Activated CD4-positive, alpha-beta T cell treated with anti-CD3 and anti-CD28 coated beads, Interleukin-2, amount 50 U/mL, for 24 hours (primary cell): ENCODE measurements around the gene AK4.
"Not testable (repeated sequence)": the region's sequence is repeated elsewhere in the genome, so short reads cannot be mapped to it uniquely, and the experiment has no call there.

Experiments
- DNase-seq, 2 donors: peaks; one replicate each; pipeline ENCODE4 v3.0.0-alpha.2; 2020; ENCODE audit warnings: low read depth in 1 of 2, low spot score in 1 of 2

AK4 gene

GRCh38 chr1:65210325-65210724 is 62.3 kb downstream of the AK4 start:
- DNase-seq: no peak

DNA sequence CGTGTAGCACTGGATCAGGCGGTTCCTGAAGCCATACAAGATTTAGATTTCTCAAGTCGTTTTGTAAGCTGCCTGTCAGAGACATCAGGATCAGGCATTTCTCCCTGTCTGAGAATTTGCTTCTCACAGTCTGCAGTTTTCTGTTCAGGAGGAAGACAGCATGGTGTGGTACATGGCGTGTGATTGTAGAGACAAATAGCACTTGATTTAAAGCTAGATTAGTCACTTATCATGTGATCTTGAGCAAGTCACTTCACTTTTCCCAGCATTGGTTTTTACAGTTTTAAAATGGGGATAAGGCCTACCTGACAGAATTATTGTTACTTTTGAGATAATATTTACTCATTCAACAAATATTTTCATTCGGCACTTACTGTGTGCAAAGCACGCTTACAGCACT is 63.3 kb downstream of the AK4 start:
- no peak for DNase-seq

GRCh38 chr1:65213271-65214023 is 65.4 kb downstream of the AK4 start:
- no peak for DNase-seq

- DNase-seq: no peak
Observed at GRCh38 chr1:65214340-65215027, 66.5 kb downstream of the AK4 start.

DNA sequence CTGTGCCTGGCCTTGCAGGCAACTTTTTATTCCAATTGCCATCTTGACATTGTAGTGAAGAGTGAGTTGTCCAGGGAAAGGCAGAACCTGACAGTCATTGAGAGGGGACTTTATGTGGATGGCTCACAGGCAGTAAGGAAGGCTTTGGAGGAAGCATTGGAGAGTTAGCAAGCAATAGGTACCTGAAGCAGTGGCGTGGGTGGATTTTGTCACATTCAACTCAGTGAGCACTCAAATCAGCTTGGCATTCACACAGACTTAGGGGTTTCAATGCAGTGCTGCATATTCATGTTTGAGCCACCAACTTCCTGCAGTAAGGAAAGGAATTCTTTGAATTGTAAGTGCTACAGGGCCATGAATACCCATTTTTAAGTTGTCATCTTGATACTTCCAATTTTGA is 69.0 kb downstream of the AK4 start:
- no peak for DNase-seq

GRCh38 chr1:65221638-65222339 is 73.8 kb downstream of the AK4 start:
- no peak for DNase-seq

GRCh38 chr1:65222340-65222940 is 74.4 kb downstream of the AK4 start:
- DNase-seq: no peak

GRCh38 chr1:65224681-65225091 is 76.7 kb downstream of the AK4 start:
- DNase-seq: no peak

- no peak for DNase-seq
Observed at GRCh38 chr1:65225179-65225578, 77.2 kb downstream of the AK4 start.

DNA sequence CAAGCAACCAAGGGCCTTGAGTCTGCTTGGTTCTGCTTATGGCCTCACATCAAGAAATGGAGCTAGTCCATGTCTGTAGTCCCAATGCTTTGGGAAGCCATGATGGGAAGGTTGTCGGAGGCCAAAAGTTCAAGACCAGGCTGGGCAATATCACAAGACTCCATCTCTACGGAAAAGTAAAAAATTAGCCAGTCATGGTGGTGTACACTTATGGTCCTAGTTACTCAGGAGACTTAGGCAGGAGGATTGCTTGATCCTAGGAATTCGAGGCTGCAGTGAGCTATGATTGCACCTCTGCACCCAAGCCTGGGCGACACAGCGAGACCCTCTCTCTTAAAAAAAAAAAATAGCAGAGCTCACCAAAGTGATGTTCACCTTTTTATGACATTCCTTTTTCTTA is 81.2 kb downstream of the AK4 start:
- no peak for DNase-seq

DNA sequence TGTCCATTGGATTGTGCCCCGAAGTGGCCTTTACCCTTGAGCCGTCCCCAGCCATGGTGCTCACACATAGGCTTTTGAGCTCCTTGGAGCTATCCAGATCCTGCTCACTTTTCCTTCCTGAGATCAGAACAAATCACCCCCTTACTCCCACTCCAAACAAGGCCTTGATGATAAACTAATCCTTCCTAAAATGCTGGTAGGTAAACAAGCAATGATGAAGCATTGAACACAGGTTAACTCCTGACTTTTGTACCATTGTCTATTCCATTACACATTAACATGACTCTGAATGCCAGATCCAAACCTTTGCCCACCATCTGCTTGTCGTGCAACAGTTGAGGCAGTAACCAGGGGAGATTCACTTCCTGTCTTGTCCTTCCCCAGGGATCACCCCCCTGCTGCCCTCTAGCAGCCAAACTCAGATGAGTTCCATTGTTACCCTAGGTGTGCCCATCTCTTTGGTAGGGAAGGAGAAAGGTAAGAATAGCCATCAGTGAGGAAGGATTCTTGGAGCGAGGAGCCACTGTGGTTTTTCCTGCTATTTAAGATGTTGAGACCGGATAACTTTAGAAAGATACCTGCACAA is 81.8 kb downstream of the AK4 start:
- no peak for DNase-seq

GRCh38 chr1:65230731-65231481 is 82.9 kb downstream of the AK4 start:
- no peak for DNase-seq

DNA sequence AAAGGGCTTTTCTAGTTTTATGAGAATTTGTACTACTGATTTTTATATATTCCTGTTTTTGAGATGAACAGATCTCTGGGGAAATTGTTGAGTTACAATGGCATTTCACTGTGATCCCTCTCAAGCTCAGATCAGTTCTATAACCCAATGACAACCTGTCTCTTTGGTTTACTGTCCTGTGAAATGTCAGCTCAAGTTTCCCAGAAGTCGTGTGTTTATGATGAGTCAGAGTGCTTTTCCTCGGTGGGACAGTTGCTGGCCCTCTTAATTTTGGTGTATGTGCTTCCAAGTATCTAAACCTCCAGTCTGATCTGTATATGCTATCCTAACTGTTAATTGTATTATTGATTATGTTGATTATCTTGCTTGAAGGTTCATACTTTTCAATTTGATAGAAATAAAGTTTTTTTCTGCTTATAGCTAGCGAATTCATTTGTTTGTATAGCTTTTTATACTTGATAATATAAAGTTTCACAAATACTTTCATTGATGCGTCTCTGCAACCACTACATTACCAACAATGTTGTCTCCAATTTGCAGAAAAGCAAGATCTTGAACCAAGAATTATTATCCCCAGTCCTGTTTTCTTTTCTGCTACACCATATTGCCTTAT is 83.8 kb downstream of the AK4 start:
- no peak for DNase-seq

DNA sequence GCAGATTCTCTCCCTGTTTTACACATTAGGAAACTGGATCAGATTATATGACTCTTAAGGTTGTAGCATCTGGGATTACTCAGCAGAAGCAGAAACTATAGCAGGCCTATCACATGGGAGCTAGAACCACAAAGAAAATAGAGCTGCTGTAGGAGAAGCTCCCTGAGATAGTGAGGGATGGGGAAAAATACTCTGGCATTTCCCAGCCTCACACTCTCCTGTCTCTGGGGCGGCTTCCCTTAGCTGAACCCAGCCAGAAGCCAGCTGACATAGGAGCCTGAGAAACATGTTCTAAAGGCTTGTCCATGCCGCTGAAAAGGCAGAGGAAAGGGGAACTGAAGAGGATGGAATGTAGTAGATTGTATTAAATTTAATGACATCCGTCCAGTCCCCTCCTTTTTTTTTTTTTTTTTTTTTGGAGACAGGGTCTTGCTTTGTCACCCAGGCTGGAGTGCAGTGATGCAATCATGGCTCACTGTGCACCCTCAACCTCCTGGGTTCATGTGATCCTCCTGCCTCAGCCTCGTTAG is 84.5 kb downstream of the AK4 start:
- DNase-seq: no peak

DNA sequence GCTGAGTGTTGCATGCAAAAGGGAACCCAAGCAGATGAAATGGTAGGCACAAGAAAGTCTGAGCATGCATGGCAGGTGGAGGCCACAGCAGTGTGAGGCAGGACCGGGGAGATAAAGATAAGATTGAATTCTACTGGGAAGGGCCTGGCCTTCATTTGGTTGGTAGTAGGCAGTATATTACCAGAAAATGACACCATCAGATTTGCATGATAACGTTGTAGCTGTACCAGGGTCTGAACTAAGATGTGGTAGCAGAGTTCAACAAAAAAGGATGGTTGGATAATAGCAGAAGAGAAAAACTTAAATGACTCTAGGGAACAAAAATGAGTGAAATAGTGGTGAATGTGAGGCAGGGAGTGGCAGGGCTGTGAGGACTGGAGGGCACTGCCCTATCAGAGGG is 85.8 kb downstream of the AK4 start:
- no peak for DNase-seq

DNA sequence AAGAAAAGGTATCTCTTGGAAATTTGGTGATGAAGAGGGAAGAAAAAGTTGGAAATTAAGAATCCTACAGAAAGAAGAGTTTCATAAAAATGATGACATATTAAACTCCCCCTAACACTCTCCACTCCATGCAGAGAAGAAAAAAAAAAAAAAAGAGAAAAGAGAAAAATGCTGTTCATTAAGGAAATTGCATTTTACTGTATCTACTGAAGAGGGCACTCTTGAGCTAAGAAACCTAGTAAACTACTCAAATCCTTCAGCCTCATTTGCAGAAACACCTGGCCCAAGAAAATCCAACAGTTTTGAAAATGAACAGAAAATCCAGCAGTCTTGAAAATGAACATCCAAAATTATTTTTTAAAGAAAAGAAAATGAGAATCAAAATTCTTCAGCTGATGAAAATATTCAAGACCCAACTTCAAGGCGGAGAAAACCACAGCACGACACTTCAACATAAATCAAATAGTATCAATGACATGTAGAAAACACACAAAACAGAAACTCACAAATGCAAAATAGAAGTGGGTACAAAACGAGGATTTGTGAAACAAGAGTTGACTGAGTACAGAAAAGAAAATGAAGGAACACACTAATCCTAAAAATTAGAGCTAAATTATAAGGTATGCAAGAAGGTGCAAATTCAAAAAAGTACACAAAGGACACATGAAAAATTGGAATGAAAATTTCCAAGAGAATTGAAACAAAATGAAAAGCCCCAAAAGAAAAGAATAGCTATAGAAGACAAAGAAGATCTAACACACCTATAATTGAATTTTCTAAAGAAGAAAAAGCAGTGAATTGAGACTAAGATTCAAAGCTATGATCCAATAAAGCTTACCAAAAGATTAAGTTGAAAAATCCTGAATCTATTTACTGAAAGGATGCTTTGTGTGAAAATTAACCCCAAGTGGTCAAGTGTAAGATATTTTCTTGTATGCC is 88.1 kb downstream of the AK4 start:
- no peak for DNase-seq

DNA sequence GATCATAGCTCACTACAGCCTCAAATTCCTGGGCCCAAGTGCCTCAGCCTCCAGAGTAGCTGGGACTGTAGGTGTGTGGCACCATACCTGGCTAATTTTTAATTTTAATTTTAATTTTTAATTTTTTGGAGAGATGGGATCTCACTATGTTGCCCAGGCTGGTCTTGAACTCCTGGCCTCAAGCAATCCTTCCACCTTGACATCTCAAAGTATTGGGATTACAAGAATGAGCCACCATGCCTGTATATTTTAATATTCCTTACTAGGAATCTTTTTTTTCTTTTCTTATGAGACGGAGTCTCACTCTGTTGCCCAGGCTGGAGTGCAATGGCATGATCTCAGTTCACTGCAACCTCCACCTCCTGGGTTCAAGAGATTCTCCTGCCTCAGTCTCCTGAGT is 89.1 kb downstream of the AK4 start:
- DNase-seq: not testable (repeated sequence)

- no peak for DNase-seq
Observed at GRCh38 chr1:65237503-65237902, 89.5 kb downstream of the AK4 start.

DNA sequence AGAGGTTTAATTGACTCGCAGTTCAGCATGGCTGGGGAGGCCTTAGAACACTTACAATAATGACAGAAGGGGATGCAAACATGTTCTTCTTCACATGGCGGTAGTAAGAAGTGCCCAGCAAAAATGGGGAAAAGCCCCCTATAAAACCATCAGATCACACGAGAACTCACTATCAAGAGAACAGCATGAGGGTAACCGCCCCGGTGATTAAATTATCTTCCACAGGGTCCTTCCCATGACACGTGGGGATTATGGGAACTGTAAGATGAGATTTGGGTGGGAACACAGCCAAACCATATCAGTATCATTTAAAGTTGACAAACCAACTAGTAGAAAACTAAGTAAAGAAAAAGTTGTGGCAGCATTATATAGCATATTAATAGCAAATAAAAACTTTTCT is 90.0 kb downstream of the AK4 start:
- no peak for DNase-seq
